IPS-NIHi7 (cell line): Measurements from ENCODE around the gene PALM.
A peak's percentile ranks its signal among the peaks of the same experiment; 100 is the strongest.
"Not testable (repeated sequence)": the region's sequence is repeated elsewhere in the genome, so short reads cannot be mapped to it uniquely, and the experiment has no call there.

ENCODE experiments used
- DNase-seq: peaks from one replicate; pipeline ENCODE4 v3.0.0; 2012; ENCODE audit warnings: mixed read lengths; ENCODE audit errors: extremely low spot score

PALM gene

GRCh38 chr19:679418-680286 is 29.1 kb upstream of the PALM start:
- no peak for DNase-seq

- DNase-seq: peak; percentile 98
Observed at GRCh38 chr19:680287-681028, 28.3 kb upstream of the PALM start.

DNA sequence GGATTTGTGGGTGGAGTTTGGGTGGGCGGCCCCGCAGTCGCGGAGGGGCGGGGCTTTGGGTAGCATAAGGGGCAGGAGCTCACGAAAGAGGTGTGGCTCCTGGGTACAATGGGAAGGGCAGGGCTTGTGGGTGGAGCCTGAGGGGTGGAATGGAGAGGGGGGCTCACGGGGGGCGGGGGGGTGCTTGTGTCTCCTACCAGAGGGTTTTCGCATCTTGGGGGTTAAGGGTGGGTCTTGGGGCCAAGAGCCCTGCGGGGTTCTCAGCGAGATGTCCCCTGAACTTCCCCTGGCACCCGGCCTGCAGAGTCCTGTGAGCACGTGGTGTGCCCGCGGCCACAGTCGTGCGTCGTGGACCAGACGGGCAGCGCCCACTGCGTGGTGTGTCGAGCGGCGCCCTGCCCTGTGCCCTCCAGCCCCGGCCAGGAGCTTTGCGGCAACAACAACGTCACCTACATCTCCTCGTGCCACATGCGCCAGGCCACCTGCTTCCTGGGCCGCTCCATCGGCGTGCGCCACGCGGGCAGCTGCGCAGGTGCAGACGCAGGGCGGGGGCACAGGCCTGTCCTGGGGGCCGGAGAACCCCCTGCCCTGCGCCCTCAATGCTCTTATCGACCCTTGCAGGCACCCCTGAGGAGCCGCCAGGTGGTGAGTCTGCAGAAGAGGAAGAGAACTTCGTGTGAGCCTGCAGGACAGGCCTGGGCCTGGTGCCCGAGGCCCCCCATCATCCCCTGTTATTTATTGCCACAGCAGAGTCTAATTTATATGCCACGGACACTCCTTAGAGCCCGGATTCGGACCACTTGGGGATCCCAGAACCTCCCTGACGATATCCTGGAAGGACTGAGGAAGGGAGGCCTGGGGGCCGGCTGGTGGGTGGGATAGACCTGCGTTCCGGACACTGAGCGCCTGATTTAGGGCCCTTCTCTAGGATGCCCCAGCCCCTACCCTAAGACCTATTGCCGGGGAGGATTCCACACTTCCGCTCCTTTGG is 27.4 kb upstream of the PALM start:
- DNase-seq: peak; percentile 94

- no peak for DNase-seq
Observed at GRCh38 chr19:682678-683320, 25.9 kb upstream of the PALM start.

DNA sequence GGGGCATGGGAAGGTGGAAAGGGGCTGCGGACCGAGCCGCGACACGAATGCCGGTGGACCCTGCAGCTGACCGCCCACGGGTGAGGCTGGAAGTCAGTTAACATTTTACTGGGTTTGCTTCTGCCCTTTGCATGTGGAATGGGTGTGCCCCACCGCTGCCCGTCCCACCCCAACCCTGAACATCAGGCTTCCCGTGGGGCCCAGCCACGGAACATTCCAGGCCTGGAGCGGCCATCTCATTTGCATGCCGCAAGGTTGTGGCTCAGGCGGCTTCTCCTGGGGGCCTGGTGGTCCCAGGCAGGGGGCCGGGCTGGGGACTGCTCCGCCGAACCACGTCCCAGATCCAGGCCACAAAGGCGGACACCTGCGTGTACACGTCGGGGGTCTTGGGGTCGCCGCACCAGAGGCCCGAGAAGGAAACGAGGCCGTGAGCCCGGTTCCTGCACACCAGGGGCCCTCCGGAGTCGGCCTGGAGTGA is 23.2 kb upstream of the PALM start:
- no peak for DNase-seq

GRCh38 chr19:686589-687297 is 22.0 kb upstream of the PALM start:
- DNase-seq: no peak

GRCh38 chr19:687569-688166 is 21.1 kb upstream of the PALM start:
- DNase-seq: no peak

GRCh38 chr19:688214-688613 is 20.5 kb upstream of the PALM start:
- no peak for DNase-seq

DNA sequence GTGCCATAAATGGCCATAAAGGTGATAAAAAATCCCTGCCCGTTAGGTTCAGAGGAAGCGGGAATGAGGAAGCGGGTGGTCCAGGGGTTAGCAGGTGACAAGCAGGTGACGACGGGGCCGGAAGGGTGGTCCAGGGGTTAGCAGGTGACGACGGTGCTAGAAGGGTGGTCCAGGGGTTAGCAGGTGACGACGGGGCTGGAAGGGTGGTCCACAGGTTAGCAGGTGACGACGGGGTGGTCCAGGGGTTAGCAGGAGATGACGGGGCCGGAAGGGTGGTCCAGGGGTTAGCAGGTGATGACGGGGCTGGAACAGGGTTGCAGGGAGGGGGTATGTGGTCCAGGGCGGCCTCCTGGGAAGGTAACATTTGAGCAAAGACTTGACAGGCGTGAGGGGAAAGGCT is 19.7 kb upstream of the PALM start:
- DNase-seq: no peak

DNA sequence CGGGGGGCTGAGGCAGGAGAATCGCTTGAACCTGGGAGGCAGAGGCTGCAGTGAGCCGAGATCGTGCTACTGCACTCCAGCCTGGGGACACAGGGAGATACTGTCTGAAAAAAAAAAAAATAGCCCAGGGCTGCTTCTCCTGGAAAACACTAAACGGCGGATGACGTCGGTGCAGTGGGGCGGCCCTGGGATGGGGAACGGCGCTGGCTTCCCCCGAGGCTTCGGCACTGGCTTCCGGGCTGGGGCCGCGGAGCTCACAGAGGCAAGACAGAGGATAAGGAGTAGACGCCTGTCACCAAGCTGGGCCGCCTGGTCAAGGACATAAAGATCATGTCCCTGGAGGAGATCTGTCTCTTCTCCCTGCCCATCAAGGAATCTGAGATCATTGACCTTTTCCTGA is 18.5 kb upstream of the PALM start:
- DNase-seq: no peak

GRCh38 chr19:694481-695351 is 14.0 kb upstream of the PALM start:
- no peak for DNase-seq

GRCh38 chr19:695352-695949 is 13.3 kb upstream of the PALM start, which contains the start of gene PRSS57:
Gene PRSS57 (minus strand): TSS chr19:695452. CDS start chr19:695430, 22 bp downstream.
- no peak for DNase-seq

GRCh38 chr19:698529-698928 is 10.2 kb upstream of the PALM start:
- DNase-seq: not testable (repeated sequence)

DNA sequence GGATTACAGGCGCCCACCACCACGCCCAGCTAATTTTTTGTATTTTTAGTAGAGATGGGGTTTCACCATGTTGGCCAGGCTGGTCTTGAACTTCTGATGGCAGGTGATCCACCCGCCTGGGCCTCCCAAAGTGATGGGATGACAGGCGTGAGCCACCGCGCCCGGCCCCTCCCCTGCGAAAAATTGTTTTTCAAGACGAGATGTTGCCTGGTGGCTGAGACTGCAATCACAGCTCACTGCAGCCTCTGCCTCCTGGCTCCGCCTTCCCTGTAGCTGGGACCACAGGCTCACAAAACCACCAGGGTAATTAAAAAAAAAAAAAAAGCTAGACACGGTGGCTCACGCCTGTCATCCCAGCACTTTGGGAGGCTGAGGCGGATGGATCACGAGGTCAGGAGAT is 8.8 kb upstream of the PALM start:
- DNase-seq: not testable (repeated sequence)

DNA sequence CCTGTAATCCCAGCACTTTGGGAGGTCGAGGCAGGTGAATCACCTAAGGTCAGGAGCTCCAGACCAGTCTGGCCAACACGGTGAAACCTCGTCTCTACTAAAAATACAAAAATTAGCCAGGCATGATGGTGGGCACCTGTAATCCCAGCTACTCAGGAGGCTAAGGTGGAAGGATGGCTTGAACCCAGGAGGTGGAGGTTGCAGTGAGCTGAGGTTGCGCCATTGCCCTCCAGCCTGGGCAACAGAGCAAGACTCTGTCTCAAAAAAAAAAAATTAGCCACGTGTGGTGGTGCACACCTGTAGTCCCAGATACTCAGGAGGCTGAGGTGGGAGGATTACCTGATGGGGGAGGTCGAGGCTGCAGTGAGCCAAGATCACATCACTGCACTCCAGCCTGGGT is 5.9 kb upstream of the PALM start:
- not testable (repeated sequence) for DNase-seq

DNA sequence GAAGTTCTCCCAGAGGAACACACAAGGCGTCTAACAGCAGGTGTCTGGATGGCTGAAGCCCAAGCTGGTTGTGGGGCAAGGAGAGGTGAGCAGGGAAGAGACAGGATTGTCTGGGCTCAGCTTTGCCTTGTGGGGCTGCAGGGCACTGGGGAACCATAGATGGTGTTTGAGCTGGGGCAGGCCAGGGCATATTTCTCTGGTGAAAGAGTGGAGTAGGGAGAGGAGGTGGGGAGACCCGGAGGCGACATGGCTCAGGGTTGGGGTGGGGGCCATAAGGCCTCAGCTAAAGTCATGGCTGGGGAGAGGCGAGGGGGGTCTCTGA is 5.4 kb upstream of the PALM start:
- no peak for DNase-seq

GRCh38 chr19:703651-704446 is 4.9 kb upstream of the PALM start:
- peak; percentile 96 for DNase-seq

DNA sequence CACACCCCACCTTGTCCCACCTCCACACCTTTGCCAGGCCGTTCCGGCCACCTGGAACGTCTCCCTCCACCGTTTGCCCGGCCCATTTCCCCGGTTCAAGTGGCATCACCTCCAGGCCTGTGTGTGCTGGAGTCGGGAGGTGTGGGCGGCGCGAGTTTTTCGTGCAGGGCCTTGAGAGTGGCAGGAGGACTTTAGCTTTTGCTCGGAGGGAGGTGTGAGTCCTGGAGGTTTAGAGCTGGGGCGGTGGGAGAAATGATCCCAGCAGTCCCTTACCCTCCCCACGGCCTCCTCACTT is 4.3 kb upstream of the PALM start:
- DNase-seq: no peak
